ENCODE measurements around the gene ASXL2. TPM values are rescaled to one million over a fixed set of nuclear protein-coding genes. Genes with fewer than 3 reads are reported as not detected.
A peak's percentile ranks its signal among the peaks of the same experiment; 100 is the strongest.
"Not testable (repeated sequence)": the region's sequence is repeated elsewhere in the genome, so short reads cannot be mapped to it uniquely, and the experiment has no call there.

ASXL2 gene
- total RNA-seq, 1 experiment from 2014 or later = 32.7 TPM

DNA sequence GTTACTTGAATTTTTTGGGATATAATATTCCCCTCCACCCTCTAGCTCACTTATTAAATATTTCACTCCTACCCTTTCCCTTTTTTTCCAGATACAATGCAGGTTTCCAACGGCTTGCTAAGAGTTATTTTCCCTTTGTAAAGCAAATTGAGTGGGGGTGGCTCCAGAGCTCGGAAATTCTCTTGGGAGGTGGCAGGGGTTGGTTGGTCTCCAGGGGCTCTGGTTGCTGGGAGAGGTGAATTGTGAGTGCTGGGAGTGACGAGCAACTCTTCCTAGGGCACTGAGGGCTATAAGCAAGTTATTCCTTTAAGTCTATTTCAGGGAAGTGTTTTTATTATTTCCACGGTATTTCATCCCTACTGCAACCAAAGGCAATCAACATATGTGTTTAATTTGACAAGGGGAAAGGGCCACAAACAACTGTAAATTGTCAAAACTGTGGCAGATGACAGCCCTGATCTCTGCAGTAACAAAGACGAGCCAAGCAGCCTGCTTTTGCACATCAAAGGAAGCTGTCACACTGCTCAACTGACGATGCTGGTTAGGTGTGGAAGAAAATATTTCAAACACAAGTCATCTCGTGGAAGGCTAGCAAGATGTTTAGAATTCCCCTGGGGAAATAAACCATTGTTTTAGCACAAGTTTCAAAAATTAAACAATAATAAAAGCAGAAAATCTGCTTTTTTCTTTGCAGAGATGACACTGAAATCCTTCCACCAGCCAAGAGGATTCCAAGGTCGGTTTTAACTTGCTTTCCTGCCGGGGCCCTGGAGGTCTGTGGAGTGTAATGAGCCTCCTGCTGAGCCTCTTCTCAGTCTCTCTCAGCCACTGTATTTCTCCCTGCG, 34.8 kb upstream of the ASXL2 start:
- peak; percentile 73 for DNase-seq
- Histone ChIP-seq H2BK5ac (ENCODE audit: insufficient read length, low read length) (no peak overlapping the region), H3K23ac (ENCODE audit: insufficient read length, low read depth, low read length) (no peak overlapping the region), H3K23me2 (ENCODE audit: insufficient read length, low read depth, low read length, poor library complexity, severe bottlenecking) (peaks cover 3% of the 10 kb centered on the region), H2BK15ac (ENCODE audit: low read depth, low read length) (no peak overlapping the region), H2AFZ (ENCODE audit: low read length) (no peak overlapping the region), H2AK5ac (ENCODE audit: insufficient read length, low read length) (no peak overlapping the region), H3T11ph (ENCODE audit: low read length) (no peak overlapping the region), H3K27me3 (ENCODE audit: insufficient read depth, low read length) (no peaks in the 10 kb centered on the region), H3K79me1 (ENCODE audit: insufficient read depth, low read depth, low read length, poor library complexity, severe bottlenecking) (no peaks in the 10 kb centered on the region), H4K8ac (replicated peaks; ENCODE audit: insufficient read length, low read depth, low read length) (no peak overlapping the region), H3K9me3 (ENCODE audit: control insufficient read depth, low read depth, low read length) (no peaks in the 10 kb centered on the region), H3K14ac (ENCODE audit: insufficient read depth, low read length) (no peak overlapping the region), H3K56ac (ENCODE audit: insufficient read length, low read depth, low read length) (no peak overlapping the region), H3K27ac (ENCODE audit: insufficient read length, low read depth, low read length) (peak overlapping the region; percentile 75), H2BK12ac (ENCODE audit: insufficient read length, low read depth, low read length) (no peak overlapping the region), H2BK120ac (ENCODE audit: low read depth, low read length, poor library complexity, severe bottlenecking) (no peak overlapping the region), H3K18ac (ENCODE audit: insufficient read length, low read depth, low read length) (no peak overlapping the region), H4K5ac (ENCODE audit: insufficient read length, low read depth, low read length) (no peak overlapping the region), H2BK20ac (ENCODE audit: low read depth, low read length, poor library complexity, severe bottlenecking) (no peak overlapping the region), H3K4ac (ENCODE audit: low read depth, low read length) (no peak overlapping the region), H4K20me1 (ENCODE audit: control insufficient read depth, insufficient read depth, insufficient read length) (no peaks in the 10 kb centered on the region), H4K91ac (ENCODE audit: insufficient read length, low read depth, low read length) (no peak overlapping the region), H3K4me2 (ENCODE audit: insufficient read depth, insufficient read length, low read length) (peak overlapping the region; percentile 79), H3K79me2 (ENCODE audit: insufficient read depth, low read length) (no peaks in the 10 kb centered on the region), H3K4me1 (ENCODE audit: insufficient read depth, low read length) (no peaks in the 10 kb centered on the region), H3K9ac (ENCODE audit: extremely low read depth, insufficient read length, low read length) (no peak overlapping the region)
- peaks cover 9 to 14% of the 10 kb centered on the region in 2 experiments; a peak in 4 of 5 replicates for H3K9me3 Mint-ChIP-seq
- H3K4me1 Mint-ChIP-seq = peaks cover 26 to 27% of the 10 kb centered on the region in 2 experiments
- TF ChIP-seq, protein P1, sequence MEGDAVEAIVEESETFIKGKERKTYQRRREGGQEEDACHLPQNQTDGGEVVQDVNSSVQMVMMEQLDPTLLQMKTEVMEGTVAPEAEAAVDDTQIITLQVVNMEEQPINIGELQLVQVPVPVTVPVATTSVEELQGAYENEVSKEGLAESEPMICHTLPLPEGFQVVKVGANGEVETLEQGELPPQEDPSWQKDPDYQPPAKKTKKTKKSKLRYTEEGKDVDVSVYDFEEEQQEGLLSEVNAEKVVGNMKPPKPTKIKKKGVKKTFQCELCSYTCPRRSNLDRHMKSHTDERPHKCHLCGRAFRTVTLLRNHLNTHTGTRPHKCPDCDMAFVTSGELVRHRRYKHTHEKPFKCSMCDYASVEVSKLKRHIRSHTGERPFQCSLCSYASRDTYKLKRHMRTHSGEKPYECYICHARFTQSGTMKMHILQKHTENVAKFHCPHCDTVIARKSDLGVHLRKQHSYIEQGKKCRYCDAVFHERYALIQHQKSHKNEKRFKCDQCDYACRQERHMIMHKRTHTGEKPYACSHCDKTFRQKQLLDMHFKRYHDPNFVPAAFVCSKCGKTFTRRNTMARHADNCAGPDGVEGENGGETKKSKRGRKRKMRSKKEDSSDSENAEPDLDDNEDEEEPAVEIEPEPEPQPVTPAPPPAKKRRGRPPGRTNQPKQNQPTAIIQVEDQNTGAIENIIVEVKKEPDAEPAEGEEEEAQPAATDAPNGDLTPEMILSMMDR (conservative IDR thresholded peaks at IDR 0.05) = no peak
- H3K36me3 Mint-ChIP-seq (ENCODE audit: insufficient read depth in 1 of 3, low read depth in 3 of 3) = peaks cover 0 to 9% (median 2%) of the 10 kb centered on the region in 3 experiments; a peak in 5 of 7 replicates
- no CpG with 5 or more reads among the region's 10 CpGs for WGBS (ENCODE audit: extremely low coverage, insufficient read length, low lambda C conversion rate)
- no peaks in the 10 kb centered on the region for H3K27me3 Mint-ChIP-seq (ENCODE audit: low read depth)
- peak overlapping the region; percentile 38 to 74 for H3K4me3 Mint-ChIP-seq
- peak overlapping the region; percentile 87 to 95 (median 93) for H3K27ac Mint-ChIP-seq

DNA sequence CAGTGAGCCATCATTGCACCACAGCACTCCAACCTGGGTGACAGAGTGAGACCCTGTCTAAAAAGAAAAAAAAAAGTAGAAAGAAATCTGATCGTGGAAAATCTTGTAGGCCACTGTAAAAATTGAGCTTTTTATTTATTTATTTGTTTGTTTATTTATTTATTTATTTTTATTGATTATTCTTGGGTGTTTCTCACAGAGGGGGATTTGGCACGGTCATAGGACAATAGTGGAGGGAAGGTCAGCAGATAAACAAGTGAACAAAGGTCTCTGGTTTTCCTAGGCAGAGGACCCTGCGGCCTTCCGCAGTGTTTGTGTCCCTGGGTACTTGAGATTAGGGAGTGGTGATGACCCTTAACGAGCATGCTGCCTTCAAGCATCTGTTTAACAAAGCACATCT, 31.3 kb upstream of the ASXL2 start:
- not testable (repeated sequence) for H2BK20ac ChIP-seq (ENCODE audit: low read depth, low read length, poor library complexity, severe bottlenecking); DNase-seq; H2BK5ac ChIP-seq (ENCODE audit: insufficient read length, low read length); H3K79me1 ChIP-seq (ENCODE audit: insufficient read depth, low read depth, low read length, poor library complexity, severe bottlenecking); H2BK120ac ChIP-seq (ENCODE audit: low read depth, low read length, poor library complexity, severe bottlenecking); H2AK5ac ChIP-seq (ENCODE audit: insufficient read length, low read length); H3K14ac ChIP-seq (ENCODE audit: insufficient read depth, low read length); H3K4me3 Mint-ChIP-seq; H4K91ac ChIP-seq (ENCODE audit: insufficient read length, low read depth, low read length); H3K23me2 ChIP-seq (ENCODE audit: insufficient read length, low read depth, low read length, poor library complexity, severe bottlenecking); H4K8ac ChIP-seq (replicated peaks; ENCODE audit: insufficient read length, low read depth, low read length); H3K4me1 ChIP-seq (ENCODE audit: insufficient read depth, low read length); H3K27ac ChIP-seq (ENCODE audit: insufficient read length, low read depth, low read length); H3K27me3 Mint-ChIP-seq (ENCODE audit: low read depth); H3K56ac ChIP-seq (ENCODE audit: insufficient read length, low read depth, low read length); H3K23ac ChIP-seq (ENCODE audit: insufficient read length, low read depth, low read length); H3K27me3 ChIP-seq (ENCODE audit: insufficient read depth, low read length); H3K9ac ChIP-seq (ENCODE audit: extremely low read depth, insufficient read length, low read length); H3T11ph ChIP-seq (ENCODE audit: low read length); H3K4me2 ChIP-seq (ENCODE audit: insufficient read depth, insufficient read length, low read length); H4K5ac ChIP-seq (ENCODE audit: insufficient read length, low read depth, low read length); H3K4ac ChIP-seq (ENCODE audit: low read depth, low read length); H4K20me1 ChIP-seq (ENCODE audit: control insufficient read depth, insufficient read depth, insufficient read length); H3K36me3 Mint-ChIP-seq (ENCODE audit: insufficient read depth in 1 of 3, low read depth in 3 of 3); H2BK12ac ChIP-seq (ENCODE audit: insufficient read length, low read depth, low read length); H2AFZ ChIP-seq (ENCODE audit: low read length); H3K18ac ChIP-seq (ENCODE audit: insufficient read length, low read depth, low read length); H3K79me2 ChIP-seq (ENCODE audit: insufficient read depth, low read length); H2BK15ac ChIP-seq (ENCODE audit: low read depth, low read length); H3K27ac Mint-ChIP-seq; H3K9me3 ChIP-seq (ENCODE audit: control insufficient read depth, low read depth, low read length)
- peaks cover 9 to 14% of the 10 kb centered on the region in 2 experiments; a peak in 4 of 5 replicates for H3K9me3 Mint-ChIP-seq
- H3K4me1 Mint-ChIP-seq = peaks cover 20 to 21% of the 10 kb centered on the region in 2 experiments
- no CpG with 5 or more reads among the region's 5 CpGs for whole genome bisulfite sequencing (ENCODE audit: extremely low coverage, insufficient read length, low lambda C conversion rate)
